GM12873 (cell line): ENCODE data around the gene BLVRA.

Source experiments
- TF ChIP-seq, protein P1 (sequence below): IDR thresholded peaks from 2 replicates; pipeline ENCODE4 v1.5.1; 2012; ENCODE audit warnings: low read depth, mild to moderate bottlenecking, moderate library complexity, low read length, control low read depth; ENCODE audit not compliant: insufficient read depth; ENCODE audit errors: missing control alignments

Gene BLVRA

GRCh38 chr7:43727003-43727402, 31.5 kb upstream of the BLVRA start:
- TF ChIP-seq, protein P1, sequence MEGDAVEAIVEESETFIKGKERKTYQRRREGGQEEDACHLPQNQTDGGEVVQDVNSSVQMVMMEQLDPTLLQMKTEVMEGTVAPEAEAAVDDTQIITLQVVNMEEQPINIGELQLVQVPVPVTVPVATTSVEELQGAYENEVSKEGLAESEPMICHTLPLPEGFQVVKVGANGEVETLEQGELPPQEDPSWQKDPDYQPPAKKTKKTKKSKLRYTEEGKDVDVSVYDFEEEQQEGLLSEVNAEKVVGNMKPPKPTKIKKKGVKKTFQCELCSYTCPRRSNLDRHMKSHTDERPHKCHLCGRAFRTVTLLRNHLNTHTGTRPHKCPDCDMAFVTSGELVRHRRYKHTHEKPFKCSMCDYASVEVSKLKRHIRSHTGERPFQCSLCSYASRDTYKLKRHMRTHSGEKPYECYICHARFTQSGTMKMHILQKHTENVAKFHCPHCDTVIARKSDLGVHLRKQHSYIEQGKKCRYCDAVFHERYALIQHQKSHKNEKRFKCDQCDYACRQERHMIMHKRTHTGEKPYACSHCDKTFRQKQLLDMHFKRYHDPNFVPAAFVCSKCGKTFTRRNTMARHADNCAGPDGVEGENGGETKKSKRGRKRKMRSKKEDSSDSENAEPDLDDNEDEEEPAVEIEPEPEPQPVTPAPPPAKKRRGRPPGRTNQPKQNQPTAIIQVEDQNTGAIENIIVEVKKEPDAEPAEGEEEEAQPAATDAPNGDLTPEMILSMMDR = no peak

DNA sequence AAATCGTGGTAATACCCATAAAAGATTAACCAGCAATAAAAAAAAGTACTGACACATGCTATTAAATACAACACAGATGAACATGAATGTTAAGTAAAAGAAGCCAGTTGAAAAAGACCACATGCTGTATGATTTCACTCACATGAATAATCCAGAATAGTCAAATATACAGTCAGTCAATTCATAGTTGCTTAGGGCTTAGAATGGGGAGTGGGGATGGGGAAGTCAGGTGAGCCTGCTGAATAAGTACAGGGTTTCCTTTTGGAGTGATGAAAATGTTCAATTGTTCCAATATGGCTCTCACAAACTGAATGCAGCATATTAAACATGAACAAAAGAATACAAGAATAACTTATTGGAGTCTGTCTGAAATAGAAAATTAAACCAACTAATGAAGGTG, 31.0 kb upstream of the BLVRA start:
- TF ChIP-seq, protein P1 = no peak

GRCh38 chr7:43729214-43729923, 29.1 kb upstream of the BLVRA start, which contains the start of gene COA1:
Gene COA1, minus strand, starts transcription at chr7:43729523. Its CDS starts 80,909 bp downstream, at chr7:43648614.
- TF ChIP-seq, protein P1 = peak; percentile 43

DNA sequence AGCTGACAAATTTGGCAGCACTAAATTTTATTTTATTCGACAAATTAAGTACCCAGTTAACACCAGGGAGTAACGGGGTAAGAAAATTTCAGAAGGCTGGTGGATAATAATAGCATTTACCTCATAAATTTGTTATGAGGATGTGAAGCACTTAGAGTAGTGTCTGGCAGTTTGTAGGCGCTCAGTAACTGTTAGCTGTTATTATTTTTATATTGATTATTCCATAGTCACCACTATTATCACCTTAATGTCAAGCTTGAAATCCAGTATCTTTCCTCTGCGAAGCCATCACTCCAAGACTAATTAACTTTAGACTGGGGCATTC, 28.6 kb upstream of the BLVRA start:
- TF ChIP-seq, protein P1 = no peak

GRCh38 chr7:43735403-43735801, 23.1 kb upstream of the BLVRA start:
- TF ChIP-seq, protein P1 = no peak

DNA sequence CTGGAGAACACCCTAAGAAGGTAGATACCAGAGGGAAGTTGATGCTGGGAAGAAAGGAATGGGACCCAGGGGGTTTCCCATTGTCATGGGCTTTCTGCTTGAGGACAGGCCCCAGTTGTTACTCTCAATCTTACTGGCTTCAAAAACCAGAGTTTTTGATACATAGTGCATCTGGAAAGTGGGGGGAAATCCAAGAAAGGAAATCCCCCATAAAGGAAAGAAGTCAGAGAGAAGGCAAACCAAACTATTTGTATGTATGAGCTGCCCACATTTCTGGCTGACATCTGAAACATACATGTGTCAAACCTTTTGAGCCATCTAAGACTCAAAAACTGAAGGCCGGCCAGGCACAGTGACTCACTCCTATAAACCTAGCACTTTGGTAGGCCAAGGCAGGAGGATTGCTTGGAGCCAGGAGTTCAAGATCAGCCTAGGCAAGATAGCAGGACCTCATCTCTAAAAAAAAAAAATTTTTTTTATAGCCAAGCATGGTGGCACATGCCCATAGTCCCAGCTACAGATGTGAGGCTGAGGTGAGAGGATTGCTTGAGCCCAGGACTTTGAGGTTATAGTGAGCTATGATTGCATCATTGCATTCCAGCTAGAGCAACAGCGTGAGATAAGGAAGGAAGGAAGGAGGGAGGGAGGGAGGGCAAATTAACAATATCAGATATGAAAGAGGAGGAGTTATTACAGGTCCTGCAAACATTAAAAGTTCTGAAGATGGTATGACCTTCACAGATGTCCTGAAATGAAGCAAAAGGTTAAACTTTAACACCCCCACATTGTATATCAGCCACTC, 22.5 kb upstream of the BLVRA start:
- TF ChIP-seq, protein P1 = no peak

DNA sequence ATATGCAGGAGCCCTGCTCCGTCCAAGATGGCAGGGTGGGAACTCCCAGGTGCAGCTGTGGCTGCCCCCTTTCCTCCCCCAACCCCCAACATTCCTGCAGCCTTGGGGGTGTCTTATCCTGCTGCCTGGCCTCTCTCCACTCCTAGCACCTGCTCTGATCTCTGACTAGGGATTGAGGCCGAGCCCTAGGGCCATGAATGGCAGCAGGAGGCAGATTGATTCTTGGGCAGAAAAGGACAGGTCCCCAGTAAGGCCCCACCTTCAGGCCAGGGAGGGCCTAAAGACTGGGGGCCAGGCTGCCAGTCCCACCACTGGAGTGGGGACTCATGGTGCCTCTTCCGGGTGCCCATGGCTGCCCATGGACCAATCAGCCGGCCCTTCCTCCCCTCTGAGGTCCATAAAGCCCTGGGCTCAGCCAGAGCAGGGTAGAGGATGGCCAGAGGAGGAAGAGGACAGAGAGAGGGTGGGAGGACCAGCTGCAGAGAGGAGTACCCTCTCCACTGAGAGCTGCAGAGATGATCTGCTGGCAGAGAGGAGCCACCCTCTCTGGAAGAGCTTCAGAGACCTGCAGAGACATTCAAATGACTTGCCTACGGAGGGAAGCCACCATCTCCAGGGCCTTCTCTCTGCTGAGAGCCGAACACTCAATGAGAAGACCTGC, 20.9 kb upstream of the BLVRA start:
- TF ChIP-seq, protein P1 = no peak
